Epidermal melanocyte (primary cell): Measurements from ENCODE around the gene EEF1AKMT3.

Experiments
- DNase-seq: peaks from one replicate; pipeline ENCODE4 v3.0.0; 2011; ENCODE audit warnings: low spot score; ENCODE audit not compliant: insufficient read length

The EEF1AKMT3 gene

GRCh38 chr12:57735198-57735855 lies 37.1 kb upstream of the EEF1AKMT3 start:
- no peak for DNase-seq

- DNase-seq, result no peak
Measured at GRCh38 chr12:57735952-57736740, 36.3 kb upstream of the EEF1AKMT3 start.

GRCh38 chr12:57736741-57737466 lies 35.5 kb upstream of the EEF1AKMT3 start:
- DNase-seq, result no peak

- DNase-seq, result no peak
Measured at GRCh38 chr12:57737467-57738460, 34.6 kb upstream of the EEF1AKMT3 start.

- no peak for DNase-seq
Measured at GRCh38 chr12:57738661-57739237, 33.7 kb upstream of the EEF1AKMT3 start, which contains the start of gene AGAP2. AGAP2 (minus strand) TSS chr12:57738742; CDS start chr12:57738246, 496 bp downstream.

GRCh38 chr12:57739387-57739786 lies 33.0 kb upstream of the EEF1AKMT3 start:
- DNase-seq, result no peak

- DNase-seq, result no peak
Measured at GRCh38 chr12:57739914-57740538, 32.4 kb upstream of the EEF1AKMT3 start.

GRCh38 chr12:57740656-57741412 lies 31.6 kb upstream of the EEF1AKMT3 start:
- DNase-seq, result no peak

- no peak for DNase-seq
Measured at GRCh38 chr12:57741413-57741789, 31.0 kb upstream of the EEF1AKMT3 start.

- no peak for DNase-seq
Measured at GRCh38 chr12:57741844-57742738, 30.3 kb upstream of the EEF1AKMT3 start.

- DNase-seq, result no peak
Measured at GRCh38 chr12:57743769-57744168, 28.6 kb upstream of the EEF1AKMT3 start.

GRCh38 chr12:57744194-57744776 lies 28.1 kb upstream of the EEF1AKMT3 start:
- DNase-seq, result peak; percentile 84

- DNase-seq, result peak; percentile 91
Measured at GRCh38 chr12:57744777-57745484, 27.5 kb upstream of the EEF1AKMT3 start, which contains the start of gene TSPAN31. TSPAN31 (plus strand) TSS chr12:57745039; CDS start chr12:57745155, 116 bp downstream.

GRCh38 chr12:57745485-57745881 lies 26.9 kb upstream of the EEF1AKMT3 start:
- no peak for DNase-seq

GRCh38 chr12:57746025-57746424 lies 26.4 kb upstream of the EEF1AKMT3 start:
- no peak for DNase-seq

GRCh38 chr12:57749061-57749460 lies 23.4 kb upstream of the EEF1AKMT3 start:
- no peak for DNase-seq
